GM12892 (cell line): ENCODE measurements around the gene TMEM184A.

Source experiments
- POLR2A ChIP-seq: IDR thresholded peaks from 2 replicates; pipeline ENCODE4 v1.6.1; 2011; ENCODE audit warnings: low read depth, low read length, control low read depth
- POLR2AphosphoS5 ChIP-seq: IDR thresholded peaks from 2 replicates; pipeline ENCODE4 v1.6.1; 2011; ENCODE audit warnings: low read depth, low read length, control low read depth
- TAF1 ChIP-seq: IDR thresholded peaks from 2 replicates; pipeline ENCODE4 v1.6.1; 2011; ENCODE audit warnings: low read depth, mild to moderate bottlenecking, control low read depth, low read length, borderline replicate concordance

GRCh38 chr7:1540776-1541271 lies 15.2 kb downstream of the TMEM184A start:
- peak; percentile 17; the same call in 1 of the 2 replicates for TF ChIP-seq POLR2A
- no peak for TF ChIP-seq POLR2AphosphoS5
- TF ChIP-seq TAF1, result no peak
